ENCODE data around the gene PRIMA1.

Gene PRIMA1

GRCh38 chr14:93794756-93795155 is 6.5 kb upstream of the PRIMA1 start:
- DNase-seq (ENCODE audit: low read depth, low spot score) = no peak

GRCh38 chr14:93793555-93794324 is 5.5 kb upstream of the PRIMA1 start:
- no peak for DNase-seq (ENCODE audit: low read depth, low spot score)

- no peak for DNase-seq (ENCODE audit: low read depth, low spot score)
Observed at GRCh38 chr14:93792391-93792790, 4.1 kb upstream of the PRIMA1 start.

GRCh38 chr14:93790966-93791365 is 2.7 kb upstream of the PRIMA1 start:
- no peak for DNase-seq (ENCODE audit: low read depth, low spot score)

- DNase-seq (ENCODE audit: low read depth, low spot score) = no peak
Observed at GRCh38 chr14:93789228-93790130, 1.2 kb upstream of the PRIMA1 start.

GRCh38 chr14:93788543-93789227 is 400 bp upstream of the PRIMA1 start:
- peak; percentile 39 for DNase-seq (ENCODE audit: low read depth, low spot score)

GRCh38 chr14:93787465-93788292 is 606 bp downstream of the PRIMA1 start:
- peak; percentile 16 for DNase-seq (ENCODE audit: low read depth, low spot score)

GRCh38 chr14:93785423-93785822 is 2.9 kb downstream of the PRIMA1 start:
- DNase-seq (ENCODE audit: low read depth, low spot score) = no peak

- no peak for DNase-seq (ENCODE audit: low read depth, low spot score)
Observed at GRCh38 chr14:93784878-93785277, 3.4 kb downstream of the PRIMA1 start.

GRCh38 chr14:93780813-93781400 is 7.4 kb downstream of the PRIMA1 start:
- no peak for DNase-seq (ENCODE audit: low read depth, low spot score)

- DNase-seq (ENCODE audit: low read depth, low spot score) = no peak
Observed at GRCh38 chr14:93778856-93779629, 9.2 kb downstream of the PRIMA1 start.

- DNase-seq (ENCODE audit: low read depth, low spot score) = no peak
Observed at GRCh38 chr14:93778453-93778852, 9.8 kb downstream of the PRIMA1 start.

- DNase-seq (ENCODE audit: low read depth, low spot score) = no peak
Observed at GRCh38 chr14:93775744-93776143, 12.5 kb downstream of the PRIMA1 start.

GRCh38 chr14:93775158-93775557 is 13.1 kb downstream of the PRIMA1 start:
- no peak for DNase-seq (ENCODE audit: low read depth, low spot score)

- DNase-seq (ENCODE audit: low read depth, low spot score) = no peak
Observed at GRCh38 chr14:93772263-93772662, 16.0 kb downstream of the PRIMA1 start.

GRCh38 chr14:93765970-93766369 is 22.3 kb downstream of the PRIMA1 start:
- no peak for DNase-seq (ENCODE audit: low read depth, low spot score)

GRCh38 chr14:93765155-93765554 is 23.1 kb downstream of the PRIMA1 start:
- DNase-seq (ENCODE audit: low read depth, low spot score) = no peak

GRCh38 chr14:93764211-93764659 is 24.1 kb downstream of the PRIMA1 start:
- DNase-seq (ENCODE audit: low read depth, low spot score) = peak; percentile 16

- no peak for DNase-seq (ENCODE audit: low read depth, low spot score)
Observed at GRCh38 chr14:93759719-93760307, 28.5 kb downstream of the PRIMA1 start.

- DNase-seq (ENCODE audit: low read depth, low spot score) = no peak
Observed at GRCh38 chr14:93757206-93757605, 31.1 kb downstream of the PRIMA1 start.

All from astrocyte of the hippocampus (primary cell).